ENCODE measurements around the gene GRIK4.

- TF ChIP-seq BMI1 (IDR thresholded peaks at IDR 0.05; ENCODE audit: low read length), result no peak
- TF ChIP-seq KLF16 (IDR thresholded peaks at IDR 0.05), result no peak
- TF ChIP-seq ZFX (CRISPR knock-in tag; IDR thresholded peaks at IDR 0.05), result no peak
- no peak for TF ChIP-seq EP300 (IDR thresholded peaks at IDR 0.05; ENCODE audit: low read length)
- TF ChIP-seq MAFK (IDR thresholded peaks at IDR 0.05; ENCODE audit: low read length), result no peak
- no peak for TF ChIP-seq CBX8 (IDR thresholded peaks at IDR 0.05; ENCODE audit: borderline replicate concordance, extremely low read depth, low read depth, low read length, poor library complexity, severe bottlenecking)
- TF ChIP-seq CBFA2T3 (IDR thresholded peaks at IDR 0.05), result no peak
- TF ChIP-seq SMAD2 (IDR thresholded peaks at IDR 0.05; ENCODE audit: low read depth, low read length), result no peak
- TF ChIP-seq BCLAF1 (IDR thresholded peaks at IDR 0.05; ENCODE audit: borderline replicate concordance in 1 of 2, control insufficient read depth in 1 of 2, low read depth in 2 of 2, low read length in 1 of 2), result no peak
- no peak for TF ChIP-seq SIN3B (IDR thresholded peaks at IDR 0.05; ENCODE audit: low read depth)
Observed at GRCh38 chr11:120778685-120779490, 267.3 kb downstream of the GRIK4 start.

All from K562 (cell line).